Medulla oblongata (tissue), 1 donor: ENCODE results near the gene LEO1.

Source experiments
- DNase-seq: peaks from one replicate; pipeline ENCODE4 v3.0.0-alpha.2; 2015; ENCODE audit errors: extremely low spot score

LEO1 gene

DNA sequence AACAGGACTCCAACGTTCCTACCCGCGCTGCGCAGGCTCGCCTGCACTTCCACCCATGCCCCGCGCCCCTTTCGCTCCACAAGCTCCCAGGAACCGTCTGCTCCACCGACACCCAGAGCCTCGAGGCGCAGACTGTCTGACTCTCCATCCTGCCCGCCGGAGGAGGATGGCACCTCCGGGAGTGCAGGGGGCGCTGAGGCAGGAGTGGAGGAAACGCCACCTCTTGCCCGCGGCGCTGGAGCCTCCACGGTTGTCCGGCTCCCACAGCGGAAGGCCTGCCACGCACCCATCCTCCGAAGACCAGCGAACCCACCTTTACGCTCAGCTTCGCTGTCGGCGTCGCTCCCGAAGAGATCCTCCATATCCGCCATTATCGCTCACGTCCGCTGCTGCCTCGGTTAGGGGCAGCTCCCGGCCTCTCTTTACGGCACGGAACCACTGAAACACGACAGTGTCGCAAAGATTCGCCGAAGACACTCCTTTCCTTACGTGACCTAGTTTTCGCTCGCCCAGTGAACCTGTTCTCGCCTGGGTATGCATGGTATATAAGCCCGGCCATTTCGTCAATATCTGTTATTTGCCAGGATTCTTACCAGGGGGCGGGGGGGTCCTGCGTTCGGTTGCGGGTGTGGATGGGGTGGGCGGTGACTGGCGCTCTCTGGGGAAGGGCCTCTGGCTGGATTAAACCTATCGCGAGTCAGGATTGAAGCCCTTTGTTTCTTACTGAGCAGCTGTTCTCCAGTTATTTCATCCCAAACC lies at the start of gene LEO1:
Gene LEO1 (minus strand): TSS at position 404 of the 759 bp plus-strand sequence. CDS start 33 bp downstream, at position 371.
- peak; percentile 96 for DNase-seq

DNA sequence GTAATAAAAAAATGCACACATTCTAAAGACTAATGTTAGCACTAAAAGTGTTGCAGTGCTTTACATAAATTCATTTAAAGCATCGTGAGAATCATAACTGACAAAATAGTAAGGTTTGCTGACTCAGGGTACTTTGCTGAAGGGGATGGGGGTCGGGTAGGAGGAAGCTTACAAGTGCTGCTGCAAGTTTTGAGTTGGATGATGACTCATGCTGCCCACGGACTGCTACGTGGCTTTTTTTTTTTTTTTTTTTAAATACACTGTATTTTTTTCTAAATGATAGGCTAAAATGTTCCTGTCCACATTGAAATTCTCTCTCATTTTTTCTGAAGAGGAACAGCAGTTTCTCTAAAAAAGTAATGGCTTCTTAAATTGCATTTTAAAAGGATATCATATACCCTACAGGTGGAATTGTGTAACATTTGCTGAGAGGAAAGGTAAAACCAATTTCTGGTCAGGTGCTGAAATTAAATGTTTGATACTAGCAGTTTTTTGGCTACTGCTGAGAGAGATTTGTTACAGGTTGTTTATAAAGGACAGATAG lies 49.6 kb upstream of the LEO1 start:
- DNase-seq, result peak; percentile 63

- DNase-seq, result peak; percentile 74
Measured at GRCh38 chr15:52020221-52021085, 48.9 kb upstream of the LEO1 start.

DNA sequence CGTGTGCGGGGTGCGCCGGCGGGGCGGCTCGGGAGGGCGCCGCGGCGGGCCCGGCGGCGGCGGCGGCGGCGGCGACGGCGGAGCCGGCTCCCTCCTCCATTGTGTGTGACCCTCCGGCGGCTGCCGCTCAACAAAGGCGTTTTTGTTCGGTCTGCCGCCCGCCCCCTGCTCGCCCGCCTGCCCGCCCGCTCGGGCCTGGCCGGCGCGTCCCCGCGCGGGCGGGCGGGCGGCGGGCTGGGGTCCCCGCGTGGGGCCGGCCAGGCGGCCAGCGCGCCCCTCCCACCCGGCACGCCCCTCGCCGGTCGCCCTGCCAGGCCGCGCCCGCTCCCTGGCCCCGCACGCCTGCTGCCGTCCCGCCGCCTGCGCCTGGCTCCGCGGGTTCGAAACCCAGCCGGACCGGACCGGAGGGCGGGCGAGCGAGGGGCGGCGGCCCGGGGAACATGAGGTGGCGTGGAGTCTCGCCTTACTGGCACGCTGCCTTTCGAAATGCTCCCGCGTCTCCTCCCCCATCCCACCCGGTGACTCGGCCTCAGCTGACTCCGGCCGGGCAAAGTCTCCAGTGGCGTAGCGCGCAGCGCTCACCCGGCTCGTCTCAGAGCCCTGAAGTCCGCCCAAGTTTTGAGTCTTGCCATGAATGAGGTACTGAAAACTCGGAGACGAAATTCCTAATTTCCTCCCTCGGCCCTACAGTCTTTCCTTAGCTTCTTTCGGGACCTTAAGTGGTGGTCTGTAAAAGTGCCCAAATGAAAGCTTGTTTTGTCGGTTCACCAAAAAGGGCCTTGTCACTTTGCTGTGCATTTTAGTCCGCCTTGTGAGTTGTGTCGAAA lies 48.0 kb upstream of the LEO1 start:
- peak; percentile 86 for DNase-seq

- peak; percentile 94 for DNase-seq
Measured at GRCh38 chr15:52018693-52019393, 47.3 kb upstream of the LEO1 start, which contains the start of gene MAPK6. Gene MAPK6 (plus strand): TSS chr15:52019219. CDS start chr15:52046461, 27,242 bp downstream.

GRCh38 chr15:52018244-52018643 lies 46.7 kb upstream of the LEO1 start:
- no peak for DNase-seq

DNA sequence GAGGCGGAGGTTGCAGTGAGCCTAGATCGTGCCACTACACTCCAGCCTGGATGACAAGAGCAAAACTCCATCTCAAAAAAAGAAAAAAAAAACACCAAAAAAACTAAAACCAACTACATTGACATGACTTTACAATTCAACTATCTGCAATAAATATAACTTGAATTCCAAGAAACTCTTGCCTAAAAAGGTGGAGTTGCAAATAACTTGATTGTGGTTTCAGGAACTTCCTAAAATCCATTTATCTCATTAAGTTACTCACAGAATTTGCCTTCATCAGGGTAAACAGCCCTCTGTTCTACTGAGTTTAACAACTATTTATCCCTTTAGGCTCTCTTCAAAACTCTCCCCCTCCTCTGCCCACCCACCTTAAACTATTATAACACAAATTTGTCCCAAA lies 44.7 kb upstream of the LEO1 start:
- DNase-seq, result no peak

GRCh38 chr15:52014616-52015015 lies 43.0 kb upstream of the LEO1 start:
- DNase-seq, result no peak

DNA sequence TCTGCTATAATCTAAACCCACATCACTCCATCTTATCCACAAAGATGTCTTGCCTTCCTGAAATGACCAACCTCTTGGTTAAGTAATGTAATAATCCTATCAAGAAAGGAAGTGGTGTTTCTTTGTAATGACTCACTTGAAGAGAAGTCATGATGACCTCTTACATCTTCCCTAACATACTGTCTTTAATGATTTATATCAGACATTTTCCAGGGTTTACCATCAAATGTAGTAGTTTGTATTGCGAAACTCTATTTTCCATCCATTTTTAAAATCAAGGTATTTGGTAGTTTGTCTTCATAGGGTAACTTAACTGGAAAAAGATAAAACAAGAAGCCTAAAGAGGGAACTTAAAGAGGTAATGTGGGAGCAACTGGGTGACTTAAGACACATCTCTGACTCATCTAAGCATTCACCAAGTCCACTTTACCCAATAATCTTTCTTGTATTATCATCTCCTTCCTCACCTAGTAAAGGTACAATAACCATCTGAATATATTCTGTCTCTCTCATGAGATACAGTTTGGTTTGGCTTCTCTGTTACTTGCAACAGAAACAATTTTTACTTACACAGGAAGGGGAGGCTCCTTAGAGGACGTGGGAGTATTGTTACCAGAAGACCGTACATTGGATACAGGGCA lies 41.7 kb upstream of the LEO1 start:
- no peak for DNase-seq

DNA sequence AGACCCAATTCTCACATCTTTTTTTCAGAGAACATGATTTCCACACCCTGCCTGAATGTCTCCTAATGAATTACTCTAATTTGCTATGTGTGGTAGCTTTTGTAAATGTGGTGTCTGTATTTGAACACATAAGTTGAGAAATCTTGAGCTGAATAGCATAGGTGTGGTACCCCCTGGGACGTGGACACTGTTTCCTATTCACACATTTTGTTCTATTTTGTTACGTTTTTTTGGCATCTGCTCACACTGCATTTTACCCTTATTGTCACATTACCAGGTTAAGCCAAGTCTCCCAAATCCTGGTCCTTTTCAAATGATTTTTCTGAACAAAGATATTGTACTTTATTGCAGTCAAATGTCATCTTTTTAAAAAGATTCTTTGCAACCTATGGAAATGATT lies 40.6 kb upstream of the LEO1 start:
- no peak for DNase-seq

DNA sequence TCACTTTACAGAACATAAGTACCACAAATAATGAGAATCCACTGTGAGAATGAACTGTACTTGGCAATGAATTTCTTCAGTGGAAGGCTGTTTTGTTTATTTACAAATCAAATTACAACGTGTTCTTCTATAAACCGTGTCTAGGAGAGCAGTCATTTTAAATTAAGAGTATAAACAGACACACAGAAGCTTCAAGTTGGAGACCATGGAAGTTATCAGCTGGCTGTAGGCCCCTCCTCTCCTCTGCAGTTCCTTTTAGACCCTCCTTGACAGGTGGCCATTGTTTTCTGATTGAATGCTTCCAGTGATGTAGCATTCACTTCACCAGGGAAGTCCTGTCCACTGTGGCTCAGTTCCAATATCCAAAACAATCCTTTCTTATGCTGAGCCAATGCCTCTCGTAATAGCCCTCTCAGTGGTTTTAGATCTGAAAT lies 40.1 kb upstream of the LEO1 start:
- DNase-seq, result peak; percentile 88

- DNase-seq, result peak; percentile 18
Measured at GRCh38 chr15:52010633-52011595, 39.3 kb upstream of the LEO1 start.

GRCh38 chr15:52008698-52009434 lies 37.3 kb upstream of the LEO1 start:
- no peak for DNase-seq

DNA sequence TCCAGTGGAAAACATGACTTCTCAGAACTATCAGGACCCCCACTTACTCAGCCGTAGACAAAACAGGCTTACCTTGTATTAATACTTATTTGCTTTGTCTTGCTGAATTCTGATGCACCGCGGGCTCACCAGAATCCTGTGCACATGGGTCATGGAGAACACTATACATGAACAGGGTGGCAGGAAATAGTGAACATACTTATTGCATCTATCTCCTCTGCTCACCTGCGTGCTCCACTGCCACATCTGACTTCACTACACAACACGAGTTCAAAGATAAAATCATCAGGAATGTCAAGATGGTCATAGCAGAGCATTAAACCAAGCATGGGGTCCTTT lies 36.8 kb upstream of the LEO1 start:
- DNase-seq, result no peak

- no peak for DNase-seq
Measured at GRCh38 chr15:52006702-52007340, 35.2 kb upstream of the LEO1 start.

DNA sequence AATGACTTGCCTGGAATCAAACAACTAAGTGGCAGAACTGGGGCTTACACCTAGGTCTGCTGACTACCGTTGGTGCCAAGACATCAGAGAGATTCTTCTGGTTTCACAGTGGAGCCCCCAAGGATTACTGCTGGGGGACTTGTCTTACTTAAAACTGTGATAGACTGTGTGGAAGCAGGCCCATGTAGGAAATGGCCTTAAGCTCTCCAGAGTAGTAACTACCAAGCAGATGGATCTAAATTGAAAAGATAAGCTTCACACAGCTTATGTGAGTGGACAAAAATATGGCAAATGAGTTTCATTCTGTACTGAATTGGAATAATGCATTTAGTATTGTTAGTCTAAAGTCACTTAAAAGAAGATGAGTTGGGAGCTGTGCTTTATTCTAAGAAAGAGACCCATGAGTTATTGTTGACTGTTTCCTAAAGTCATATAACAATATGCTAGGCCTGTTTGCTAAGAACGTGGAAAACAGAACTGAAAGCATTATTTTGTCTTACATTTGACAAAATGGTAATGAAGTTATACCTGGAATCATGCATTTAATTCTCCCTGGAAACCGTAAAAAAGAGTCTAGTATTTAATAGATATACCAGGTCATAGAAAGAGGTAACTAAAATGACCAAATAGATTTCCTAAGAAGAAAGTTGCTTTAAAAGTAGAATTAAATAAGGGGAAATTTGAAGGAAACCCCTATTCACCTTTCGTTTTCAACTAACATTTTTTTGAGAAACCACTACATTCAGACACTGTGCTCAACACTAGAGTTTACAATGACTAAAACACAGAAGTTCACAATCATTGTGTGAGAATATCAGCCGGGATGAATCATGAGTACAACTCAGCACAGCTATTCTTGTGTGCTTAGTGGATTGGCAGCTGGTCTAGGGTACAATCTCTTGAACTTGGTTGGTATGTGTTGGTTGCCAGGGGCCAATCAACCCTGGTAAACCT lies 34.4 kb upstream of the LEO1 start:
- DNase-seq, result no peak

DNA sequence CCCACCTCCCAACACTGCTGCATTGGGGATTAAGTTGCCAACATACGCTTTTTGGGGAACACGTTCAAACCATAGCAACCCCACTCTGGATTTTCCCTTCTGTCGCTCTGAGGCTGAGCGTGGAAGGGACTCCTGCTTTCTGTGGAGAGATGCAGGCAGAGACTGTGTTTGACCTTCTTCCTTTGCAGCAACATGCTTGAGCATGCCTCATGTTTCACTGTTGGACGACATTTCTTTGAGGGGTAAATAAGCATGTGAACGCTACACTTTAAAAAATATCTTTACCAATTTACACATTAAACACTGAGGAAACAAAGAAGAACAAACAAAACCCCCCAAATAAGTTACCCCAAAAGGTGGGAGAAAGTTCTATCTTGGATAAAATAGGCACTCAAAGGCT lies 33.2 kb upstream of the LEO1 start:
- no peak for DNase-seq
